Measurements from ENCODE around the gene CLDN22. TPM values are rescaled to one million over a fixed set of nuclear protein-coding genes. Genes with fewer than 3 reads are reported as not detected.

The CLDN22 gene
- total and polyA plus RNA-seq, 2 of the 8 experiments (the other 6 are each of a cell fraction or from before 2014, with no cell fraction given) = not detected

GRCh38 chr4:183291070-183291469, 29.0 kb downstream of the CLDN22 start:
- ChIA-PET CTCF (ENCODE audit: partially characterized antibody) (interaction anchor here (1.4 to 2.8 kb wide), 2 partner anchors 10 to 31 kb away, joined by 7 to 10 read pairs; no protein-coding TSS in a partner anchor), POLR2A (ENCODE audit: partially characterized antibody) (interaction anchor here (0.5 to 1.8 kb wide), 3 partner anchors 13 to 173 kb away, joined by 4 read pairs; no protein-coding TSS in a partner anchor)
- no peaks in the 10 kb centered on the region for H3K23me2 ChIP-seq (ENCODE audit: low read depth, low read length)
- H3K79me1 ChIP-seq (ENCODE audit: low read depth, low read length) = no peaks in the 10 kb centered on the region
- no peak overlapping the region for H3K23ac ChIP-seq (ENCODE audit: insufficient read length)
- no peak overlapping the region for H4K91ac ChIP-seq (replicated peaks; ENCODE audit: insufficient read length, low read length)
- no peak overlapping the region for H3K56ac ChIP-seq (replicated peaks; ENCODE audit: insufficient read length, low read depth, low read length)
- no peak overlapping the region for H3K4me3 ChIP-seq (ENCODE audit: extremely low read depth in 1 of 4, insufficient read depth in 2 of 4, low read depth in 3 of 4, low read length in 4 of 4)
- H2BK12ac ChIP-seq (ENCODE audit: low read depth, low read length) = no peak overlapping the region
- H3K4me1 ChIP-seq (replicated peaks in 1 of 4; ENCODE audit: control insufficient read depth in 3 of 4, insufficient read depth in 4 of 4, low read length in 3 of 4) = no peaks in the 10 kb centered on the region
- peaks cover 19 to 57% (median 48%) of the 10 kb centered on the region in 4 experiments for H3K36me3 ChIP-seq (ENCODE audit: control insufficient read depth in 2 of 4, insufficient read depth in 4 of 4, low read length in 3 of 4)
- H4K20me1 ChIP-seq (replicated peaks in 1 of 2; ENCODE audit: control insufficient read depth in 1 of 2, insufficient read depth in 2 of 2, low read length in 2 of 2) = peaks cover 0 to 4% of the 10 kb centered on the region in 2 experiments
- no peak overlapping the region for H3K4me2 ChIP-seq (ENCODE audit: insufficient read depth in 1 of 2, low read depth in 2 of 2, low read length in 2 of 2)
- H4K5ac ChIP-seq (ENCODE audit: insufficient read length, low read depth, low read length) = no peak overlapping the region
- WGBS, 2 experiments (ENCODE audit: extremely low coverage in 1 of 2, insufficient coverage in 1 of 2, insufficient read length in 1 of 2, insufficient replicate concordance in 2 of 2, low coverage in 1 of 2, low lambda C conversion rate in 2 of 2, missing lambda C conversion rate in 1 of 2) = 86% methylated on average over 2 of the region's 2 CpGs; no CpG with 5 or more reads in 1 of the 2 experiments
- H3K27me3 ChIP-seq (replicated peaks in 1 of 4; ENCODE audit: control insufficient read depth in 3 of 4, extremely low read depth in 1 of 4, insufficient read depth in 3 of 4, low read length in 3 of 4) = no peaks in the 10 kb centered on the region
- H2BK5ac ChIP-seq (ENCODE audit: low read depth, low read length) = no peak overlapping the region
- FAIRE-seq = no peak
- H3K79me2 ChIP-seq (ENCODE audit: control insufficient read depth in 1 of 2, insufficient read depth in 2 of 2, low read length in 2 of 2) = no peaks in the 10 kb centered on the region
- H2BK120ac ChIP-seq (replicated peaks; ENCODE audit: low read depth, low read length) = no peak overlapping the region
- H3K14ac ChIP-seq (ENCODE audit: insufficient read length) = no peak overlapping the region
- no peak overlapping the region for H2BK15ac ChIP-seq (ENCODE audit: low read length)
- H2AK5ac ChIP-seq (ENCODE audit: low read depth, low read length) = no peak overlapping the region
- no peak overlapping the region for H4K8ac ChIP-seq (ENCODE audit: extremely low read depth, insufficient read depth, low read length)
- H2AFZ ChIP-seq (ENCODE audit: low read length) = no peak overlapping the region
- DNase-seq (ENCODE audit: low read depth in 1 of 2, low spot score in 2 of 2) = no peak
- no peak overlapping the region for H3K9ac ChIP-seq (replicated peaks in 1 of 4; ENCODE audit: extremely low read depth in 1 of 4, low read depth in 3 of 4, low read length in 3 of 4)
- no peaks in the 10 kb centered on the region for H3K9me3 ChIP-seq (ENCODE audit: insufficient read depth in 2 of 2, low read depth in 1 of 2, low read length in 1 of 2)
- no peak overlapping the region for H3K27ac ChIP-seq (ENCODE audit: low read depth, low read length)
- no peak overlapping the region for H3K18ac ChIP-seq (ENCODE audit: extremely low read depth, low read length)
- H2BK20ac ChIP-seq (ENCODE audit: low read length) = no peak overlapping the region
- H3K4ac ChIP-seq (replicated peaks; ENCODE audit: insufficient read length, low read depth, low read length) = no peak overlapping the region
- TF ChIP-seq NRF1 (IDR thresholded peaks at IDR 0.05; ENCODE audit: low read depth, low read length) = no peak
- TF ChIP-seq SP1 (IDR thresholded peaks at IDR 0.05; ENCODE audit: low read depth, low read length) = no peak
- TF ChIP-seq POLR2AphosphoS5 (IDR thresholded peaks at IDR 0.05; ENCODE audit: low read depth, low read length) = no peak
- no peak for TF ChIP-seq HDAC2 (IDR thresholded peaks at IDR 0.05; ENCODE audit: borderline replicate concordance in 1 of 2, low read depth in 2 of 2, low read length in 2 of 2)
- TF ChIP-seq, protein P1, sequence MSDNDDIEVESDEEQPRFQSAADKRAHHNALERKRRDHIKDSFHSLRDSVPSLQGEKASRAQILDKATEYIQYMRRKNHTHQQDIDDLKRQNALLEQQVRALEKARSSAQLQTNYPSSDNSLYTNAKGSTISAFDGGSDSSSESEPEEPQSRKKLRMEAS (IDR thresholded peaks at IDR 0.05) = no peak
- no peak for TF ChIP-seq CHD2 (IDR thresholded peaks at IDR 0.05; ENCODE audit: low read length)
- no peak for TF ChIP-seq TEAD4 (IDR thresholded peaks at IDR 0.05; ENCODE audit: low read depth, low read length)
- TF ChIP-seq BRCA1 (IDR thresholded peaks at IDR 0.05; ENCODE audit: low read depth, low read length) = no peak
- TF ChIP-seq FOSL1 (IDR thresholded peaks at IDR 0.05; ENCODE audit: insufficient read depth, low read depth, low read length) = no peak
- TF ChIP-seq SIRT6 (IDR thresholded peaks at IDR 0.05; ENCODE audit: low read length) = no peak
- no peak for TF ChIP-seq GABPA (IDR thresholded peaks at IDR 0.05; ENCODE audit: borderline replicate concordance, insufficient read depth, low read length)
- TF ChIP-seq CTBP2 (IDR thresholded peaks at IDR 0.05; ENCODE audit: borderline replicate concordance, insufficient read depth, insufficient read length, low read length) = no peak
- TF ChIP-seq RAD21 (IDR thresholded peaks at IDR 0.05 in 1 of 2, conservative IDR thresholded peaks at IDR 0.05 in 1 of 2; ENCODE audit: low read depth in 2 of 2, low read length in 2 of 2) = no peak
- no peak for TF ChIP-seq RBBP5 (IDR thresholded peaks at IDR 0.05; ENCODE audit: borderline replicate concordance, low read depth, low read length)

All from H1 (cell line).